Testis (tissue), 2 donors: Measurements from ENCODE around the gene KCNN3.

Source experiments
- CTCF ChIP-seq, 3 experiments: fragments of 450-650 bp in 2 of 3; fragments of 200-600 bp in 1 of 3; sonication (generic) in 1 of 3; IDR thresholded peaks; one replicate each; pipeline ENCODE4 v1.5.1; 2016 to 2019; ENCODE audit warnings: antibody characterized with exemption in 3 of 3, mild to moderate bottlenecking in 2 of 3, moderate library complexity in 1 of 3
- POLR2A ChIP-seq: fragments of 450-650 bp; IDR thresholded peaks from one replicate; pipeline ENCODE4 v1.6.1; 2017; ENCODE audit warnings: antibody characterized with exemption, mild to moderate bottlenecking, moderate library complexity

- TF ChIP-seq CTCF (IDR thresholded peaks at IDR 0.05), result no peak
- TF ChIP-seq POLR2A, result no peak
Measured at GRCh38 chr1:154741741-154742495, 128.2 kb downstream of the KCNN3 start.
